ENCODE data around the gene SERPINB3. TPM values are rescaled to one million over a fixed set of nuclear protein-coding genes. Genes with fewer than 3 reads are reported as not detected.
"Not testable (repeated sequence)": the region's sequence is repeated elsewhere in the genome, so short reads cannot be mapped to it uniquely, and the experiment has no call there.

SERPINB3 gene
- total RNA-seq, 2 experiments from 2014 or later = not detected

GRCh38 chr18:63681449-63682340, 20.0 kb upstream of the SERPINB3 start:
- no peaks in the 10 kb centered on the region for H3K4me1 Mint-ChIP-seq (ENCODE audit: low read depth)
- ChIA-PET CTCF (no interaction called here), POLR2A (no interaction called here)
- no peaks in the 10 kb centered on the region for H3K9me3 Mint-ChIP-seq (ENCODE audit: insufficient read depth)
- H3K4me3 Mint-ChIP-seq = no peak overlapping the region
- no peak overlapping the region for H3K27ac Mint-ChIP-seq
- DNase-seq (no peak), ATAC-seq (no peak)
- no peaks in the 10 kb centered on the region for H3K27me3 Mint-ChIP-seq (ENCODE audit: low read depth)
- H3K36me3 Mint-ChIP-seq (ENCODE audit: low read depth) = no peaks in the 10 kb centered on the region

GRCh38 chr18:63679820-63680606, 18.3 kb upstream of the SERPINB3 start:
- DNase-seq (no peak), ATAC-seq (no peak)
- POLR2A ChIA-PET = no interaction called here
- Mint-ChIP-seq H3K4me3 (no peak overlapping the region), H3K27ac (no peak overlapping the region), H3K36me3 (ENCODE audit: low read depth) (no peaks in the 10 kb centered on the region), H3K9me3 (ENCODE audit: insufficient read depth) (no peaks in the 10 kb centered on the region), H3K4me1 (ENCODE audit: low read depth) (no peaks in the 10 kb centered on the region), H3K27me3 (ENCODE audit: low read depth) (no peaks in the 10 kb centered on the region)
- CTCF ChIA-PET = no interaction called here

DNA sequence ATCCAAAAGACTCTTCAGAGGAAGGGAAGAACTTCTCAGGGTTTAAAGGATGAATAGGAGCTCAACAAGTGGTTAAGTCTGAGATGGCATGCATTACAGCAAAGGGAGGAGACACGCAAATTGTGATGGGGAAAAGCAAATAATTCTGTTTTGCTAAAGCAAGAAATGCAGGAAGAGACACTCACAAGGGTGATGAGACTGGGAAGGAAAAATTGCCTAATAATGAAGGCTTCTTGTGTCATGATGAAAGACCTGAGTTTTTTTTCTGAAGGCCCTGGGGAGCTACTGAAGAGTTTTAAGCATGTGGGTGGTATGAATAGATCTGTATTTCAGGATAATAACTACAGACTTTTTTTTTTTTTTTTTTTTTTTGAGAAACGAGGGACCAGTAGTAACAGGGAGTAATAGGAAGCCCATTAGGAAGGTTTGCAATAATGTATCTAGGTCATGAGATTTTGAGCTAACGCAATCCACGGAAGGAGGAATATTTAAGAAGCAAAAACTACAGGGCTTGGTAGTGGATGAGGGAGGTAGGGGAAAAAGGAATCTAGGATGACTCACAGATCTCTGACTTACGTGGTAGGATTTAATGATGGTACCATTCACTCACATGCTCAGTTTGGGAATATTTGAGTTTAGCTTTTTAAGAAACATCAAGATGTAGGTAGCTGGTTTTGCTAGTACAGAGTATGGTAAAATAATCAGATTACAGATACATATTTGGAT, 16.0 kb upstream of the SERPINB3 start:
- no peak overlapping the region for H3K27ac Mint-ChIP-seq

GRCh38 chr18:63676526-63677323, 15.0 kb upstream of the SERPINB3 start:
- no peak for DNase-seq
- Mint-ChIP-seq H3K27ac (no peak overlapping the region), H3K4me1 (ENCODE audit: low read depth) (no peaks in the 10 kb centered on the region), H3K36me3 (ENCODE audit: low read depth) (no peaks in the 10 kb centered on the region), H3K27me3 (ENCODE audit: low read depth) (no peaks in the 10 kb centered on the region), H3K9me3 (ENCODE audit: insufficient read depth) (no peaks in the 10 kb centered on the region), H3K4me3 (no peak overlapping the region)
- ChIA-PET CTCF (no interaction called here), POLR2A (no interaction called here)
- ATAC-seq = no peak

More for the DNA sequence above, 16.0 kb upstream of the SERPINB3 start:
- ChIA-PET CTCF (interaction anchor here (1.3 kb wide), 1 partner anchor 160 kb away, joined by 6 read pairs; no protein-coding TSS in a partner anchor), POLR2A (no interaction called here)
- Mint-ChIP-seq H3K4me1 (ENCODE audit: low read depth) (no peaks in the 10 kb centered on the region), H3K27me3 (ENCODE audit: low read depth) (no peaks in the 10 kb centered on the region), H3K36me3 (ENCODE audit: low read depth) (no peaks in the 10 kb centered on the region), H3K9me3 (ENCODE audit: insufficient read depth) (no peaks in the 10 kb centered on the region), H3K4me3 (no peak overlapping the region)
- ATAC-seq (no peak), DNase-seq (no peak)

- ChIA-PET CTCF (no interaction called here), POLR2A (interaction anchor here (0.7 kb wide), 1 partner anchor 1469 kb away, joined by 3 read pairs; no protein-coding TSS in a partner anchor)
- no peak overlapping the region for H3K27ac Mint-ChIP-seq
- H3K27me3 Mint-ChIP-seq (ENCODE audit: low read depth) = no peaks in the 10 kb centered on the region
- ATAC-seq (no peak), DNase-seq (no peak)
- H3K36me3 Mint-ChIP-seq (ENCODE audit: low read depth) = no peaks in the 10 kb centered on the region
- H3K9me3 Mint-ChIP-seq (ENCODE audit: insufficient read depth) = no peaks in the 10 kb centered on the region
- H3K4me1 Mint-ChIP-seq (ENCODE audit: low read depth) = no peaks in the 10 kb centered on the region
- H3K4me3 Mint-ChIP-seq = no peak overlapping the region
Observed at GRCh38 chr18:63664571-63664970, 2.9 kb upstream of the SERPINB3 start.

GRCh38 chr18:63658920-63659319, 2.8 kb downstream of the SERPINB3 start:
- H3K4me1 Mint-ChIP-seq (ENCODE audit: low read depth); POLR2A ChIA-PET; CTCF ChIA-PET: not testable (repeated sequence)

DNA sequence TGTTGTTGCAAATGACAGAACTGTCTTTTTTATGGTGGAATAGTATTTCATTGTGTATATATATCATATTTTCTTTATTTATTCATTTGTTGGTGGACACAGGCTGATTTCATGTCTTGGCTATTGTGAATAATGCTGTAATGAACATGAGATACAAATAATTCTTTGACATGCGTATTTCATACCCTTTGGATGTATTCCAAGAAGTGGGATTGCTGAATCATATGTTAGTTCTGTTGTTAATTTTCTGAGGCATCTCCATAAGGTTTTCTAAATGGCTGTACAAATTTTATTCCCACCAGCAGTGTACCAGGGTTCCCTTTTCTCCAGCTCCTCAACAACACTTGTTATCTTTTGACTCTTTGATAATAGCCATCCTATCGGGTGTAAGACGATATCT, 11.4 kb downstream of the SERPINB3 start:
- CTCF ChIA-PET; H3K36me3 Mint-ChIP-seq (ENCODE audit: low read depth); POLR2A ChIA-PET; H3K4me1 Mint-ChIP-seq (ENCODE audit: low read depth); H3K4me3 Mint-ChIP-seq; H3K27me3 Mint-ChIP-seq (ENCODE audit: low read depth); H3K27ac Mint-ChIP-seq; DNase-seq; H3K9me3 Mint-ChIP-seq (ENCODE audit: insufficient read depth); ATAC-seq: not testable (repeated sequence)

More at GRCh38 chr18:63658920-63659319, 2.8 kb downstream of the SERPINB3 start:
- not testable (repeated sequence) for H3K4me3 Mint-ChIP-seq; H3K27me3 Mint-ChIP-seq (ENCODE audit: low read depth); H3K9me3 Mint-ChIP-seq (ENCODE audit: insufficient read depth); DNase-seq; ATAC-seq; H3K36me3 Mint-ChIP-seq (ENCODE audit: low read depth); H3K27ac Mint-ChIP-seq

DNA sequence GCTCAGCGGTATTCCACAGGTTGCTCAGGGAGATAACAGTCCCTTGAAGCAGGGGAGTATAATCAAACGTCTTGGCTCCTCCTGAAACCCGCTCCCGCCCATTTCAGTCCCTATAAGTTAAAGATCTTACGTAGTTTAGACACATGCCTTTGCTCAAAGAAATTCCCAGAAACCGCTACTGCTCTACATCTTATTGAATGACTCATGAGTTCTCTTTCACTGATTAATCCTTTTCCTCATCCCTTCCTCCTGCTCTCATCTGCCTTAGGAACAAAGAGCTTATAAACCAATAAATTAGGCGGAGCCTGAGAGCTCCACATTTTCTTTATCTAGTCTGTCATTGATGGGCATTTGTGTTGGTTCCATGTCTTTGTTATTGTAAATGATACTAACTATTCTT, 13.5 kb downstream of the SERPINB3 start:
- DNase-seq = no peak
- H3K4me3 Mint-ChIP-seq = no peak overlapping the region
- ChIA-PET POLR2A (no interaction called here), CTCF (no interaction called here)
- H3K27me3 Mint-ChIP-seq (ENCODE audit: low read depth) = no peaks in the 10 kb centered on the region
- no peaks in the 10 kb centered on the region for H3K36me3 Mint-ChIP-seq (ENCODE audit: low read depth)
- no peak for ATAC-seq
- no peaks in the 10 kb centered on the region for H3K4me1 Mint-ChIP-seq (ENCODE audit: low read depth)
- H3K27ac Mint-ChIP-seq = no peak overlapping the region
- no peaks in the 10 kb centered on the region for H3K9me3 Mint-ChIP-seq (ENCODE audit: insufficient read depth)

- no peaks in the 10 kb centered on the region for H3K9me3 Mint-ChIP-seq (ENCODE audit: insufficient read depth)
- H3K4me3 Mint-ChIP-seq = no peak overlapping the region
- no peak for ATAC-seq
- POLR2A ChIA-PET = no interaction called here
- no peak for DNase-seq
- H3K27ac Mint-ChIP-seq = no peak overlapping the region
- no peaks in the 10 kb centered on the region for H3K4me1 Mint-ChIP-seq (ENCODE audit: low read depth)
- H3K27me3 Mint-ChIP-seq (ENCODE audit: low read depth) = no peaks in the 10 kb centered on the region
- CTCF ChIA-PET = no interaction called here
- no peaks in the 10 kb centered on the region for H3K36me3 Mint-ChIP-seq (ENCODE audit: low read depth)
Observed at GRCh38 chr18:63646936-63647335, 14.8 kb downstream of the SERPINB3 start.

DNA sequence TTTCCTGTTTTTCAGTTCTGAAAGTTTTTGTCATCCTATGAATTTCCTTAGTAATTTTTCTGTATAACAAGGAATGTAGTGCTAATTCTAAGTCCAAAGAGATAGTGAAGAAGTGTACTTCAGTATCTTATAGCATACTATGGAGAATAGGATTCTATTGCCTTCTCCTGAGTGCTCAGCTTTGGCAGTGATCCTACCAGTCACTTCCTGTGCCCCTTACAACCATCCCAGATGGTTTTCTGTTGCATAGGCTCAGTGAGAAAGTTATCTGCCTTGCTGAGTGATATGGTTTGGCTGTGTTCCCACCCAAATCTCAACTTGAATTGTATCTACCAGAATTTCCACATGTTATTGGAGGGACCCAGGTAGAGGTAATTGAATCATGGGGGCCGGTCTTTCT, 17.0 kb downstream of the SERPINB3 start:
- DNase-seq; H3K27ac Mint-ChIP-seq; H3K27me3 Mint-ChIP-seq (ENCODE audit: low read depth); ATAC-seq; H3K4me1 Mint-ChIP-seq (ENCODE audit: low read depth); H3K36me3 Mint-ChIP-seq (ENCODE audit: low read depth); H3K9me3 Mint-ChIP-seq (ENCODE audit: insufficient read depth); CTCF ChIA-PET; H3K4me3 Mint-ChIP-seq; POLR2A ChIA-PET: not testable (repeated sequence)

DNA sequence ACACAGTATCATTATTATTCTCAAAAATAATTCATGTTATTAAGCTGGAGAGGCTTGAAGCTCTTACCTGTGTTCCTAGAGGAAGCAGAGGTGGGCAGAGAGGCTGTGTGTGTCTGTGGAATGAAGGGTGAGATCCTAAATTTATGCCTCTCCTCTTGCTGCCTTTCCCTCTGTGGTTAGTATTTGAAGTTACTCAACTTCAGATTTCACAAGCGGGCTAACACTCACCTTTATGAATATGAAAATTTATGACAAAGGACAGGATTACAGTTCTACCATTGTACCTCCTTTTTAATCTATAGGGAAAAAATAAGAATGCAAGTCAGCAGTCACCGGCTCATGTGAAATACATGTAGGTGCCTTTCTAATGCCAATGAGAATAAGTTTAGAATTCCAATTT, 17.6 kb downstream of the SERPINB3 start, which contains the start of gene SERPINB4:
SERPINB4 (minus strand) TSS at position 115 of the 400 bp plus-strand sequence. CDS start 679 bp downstream, outside the sequence.
- DNase-seq; H3K27me3 Mint-ChIP-seq (ENCODE audit: low read depth); H3K4me1 Mint-ChIP-seq (ENCODE audit: low read depth); H3K27ac Mint-ChIP-seq; H3K9me3 Mint-ChIP-seq (ENCODE audit: insufficient read depth); ATAC-seq; H3K36me3 Mint-ChIP-seq (ENCODE audit: low read depth); H3K4me3 Mint-ChIP-seq; POLR2A ChIA-PET; CTCF ChIA-PET: not testable (repeated sequence)
